CD4-positive, alpha-beta T cell treated with Interleukin-1 beta for 1 hour (primary cell): ENCODE measurements around the gene VEZF1.
A peak's percentile ranks its signal among the peaks of the same experiment; 100 is the strongest.
"Not testable (repeated sequence)": the region's sequence is repeated elsewhere in the genome, so short reads cannot be mapped to it uniquely, and the experiment has no call there.

Experiments used
- DNase-seq, 2 donors: peaks; one replicate each; pipeline ENCODE4 v3.0.0-alpha.2; 2020 to 2022

VEZF1 gene

DNA sequence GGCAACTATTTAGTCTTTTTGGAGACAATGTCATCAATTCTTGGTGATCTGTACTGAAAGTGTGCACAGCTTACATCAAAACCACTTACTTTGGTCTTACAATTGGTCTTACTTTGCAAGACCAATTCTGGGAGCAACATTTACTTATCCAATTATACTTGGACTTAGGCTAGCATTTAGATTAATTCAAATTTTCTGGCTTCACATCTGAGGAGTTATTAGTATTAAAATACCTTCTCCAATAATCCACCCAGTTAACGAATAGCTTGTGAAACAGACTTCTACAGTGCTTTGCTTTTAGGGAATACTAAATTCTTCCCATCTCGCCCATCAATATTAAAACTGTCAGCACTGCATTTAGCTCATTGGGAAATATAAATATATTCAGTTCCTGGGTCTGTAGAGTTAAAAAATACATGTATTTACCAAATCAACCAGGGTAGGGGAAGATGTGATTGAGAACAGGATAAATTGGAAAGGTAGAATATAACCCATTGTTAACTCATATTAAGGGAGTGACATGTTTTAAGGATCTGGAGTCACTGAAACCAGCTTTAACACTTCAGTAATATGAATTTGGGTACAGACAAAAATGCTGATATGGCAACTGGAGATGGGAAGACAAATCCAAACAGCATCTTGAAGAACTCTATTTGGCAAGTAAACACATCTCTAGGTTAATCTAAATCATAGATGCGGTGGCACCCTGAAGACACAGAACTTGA lies 9.2 kb upstream of the VEZF1 start:
- DNase-seq, result no peak

DNA sequence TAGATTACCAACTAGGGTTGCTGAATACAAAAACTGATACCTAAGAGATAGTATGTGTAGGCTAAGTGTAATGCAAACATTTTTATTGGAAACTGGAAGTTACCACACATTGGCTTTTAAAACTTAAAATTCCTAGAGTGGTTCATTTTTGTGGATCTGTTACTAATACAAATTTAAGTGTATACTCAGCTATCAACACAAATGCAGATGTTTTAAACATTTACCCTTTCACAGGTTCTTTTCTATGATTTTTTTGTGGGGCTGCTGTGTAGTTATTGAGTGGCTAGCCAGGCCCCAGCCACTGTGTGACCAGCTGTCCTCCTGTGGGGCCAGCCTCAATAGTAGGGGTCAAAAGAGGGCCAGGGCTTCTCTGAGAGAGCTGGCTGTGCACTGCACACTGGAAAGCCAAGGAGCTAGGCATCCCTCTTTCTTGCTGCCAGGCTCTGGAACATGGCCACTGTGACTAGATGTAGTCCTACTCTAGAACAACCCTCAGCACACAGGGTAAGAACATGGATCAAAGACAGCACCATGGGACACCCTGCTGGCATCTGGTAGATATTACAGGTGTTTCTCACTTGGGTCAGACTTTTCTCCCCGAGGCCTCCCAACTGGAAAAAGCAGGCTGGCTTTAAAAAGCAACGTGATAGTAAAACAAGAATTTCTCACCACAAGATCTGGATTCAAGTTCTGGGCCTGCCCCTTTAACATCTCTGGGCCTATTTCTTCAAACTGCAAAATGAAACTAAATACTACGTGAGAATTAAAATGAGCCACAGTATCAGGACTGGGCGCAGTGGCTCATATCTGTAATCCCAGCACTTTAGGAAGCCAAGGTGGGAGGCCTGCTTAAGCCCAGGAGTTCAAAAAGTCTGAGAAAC lies 7.3 kb upstream of the VEZF1 start:
- DNase-seq, result peak; percentile 63 to 68

DNA sequence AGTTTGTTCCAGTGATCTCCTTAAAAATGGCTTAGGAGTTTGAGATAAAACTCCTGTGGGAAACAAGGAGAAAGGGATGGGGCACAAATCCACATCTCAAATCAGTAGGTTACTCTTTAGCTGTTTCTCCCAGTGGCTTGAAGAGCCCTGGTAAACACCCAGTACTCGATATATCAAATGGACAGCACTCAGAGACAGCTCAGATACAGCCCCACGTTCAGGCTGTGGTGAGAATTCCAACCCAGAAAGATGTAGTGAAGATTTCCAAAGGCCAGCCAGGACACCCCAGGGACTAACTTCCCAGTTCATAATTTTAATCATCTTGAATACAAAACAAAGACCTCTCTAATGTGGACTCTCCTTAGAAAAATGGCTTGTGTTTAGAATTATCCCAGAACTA lies 6.4 kb upstream of the VEZF1 start:
- DNase-seq, result no peak

DNA sequence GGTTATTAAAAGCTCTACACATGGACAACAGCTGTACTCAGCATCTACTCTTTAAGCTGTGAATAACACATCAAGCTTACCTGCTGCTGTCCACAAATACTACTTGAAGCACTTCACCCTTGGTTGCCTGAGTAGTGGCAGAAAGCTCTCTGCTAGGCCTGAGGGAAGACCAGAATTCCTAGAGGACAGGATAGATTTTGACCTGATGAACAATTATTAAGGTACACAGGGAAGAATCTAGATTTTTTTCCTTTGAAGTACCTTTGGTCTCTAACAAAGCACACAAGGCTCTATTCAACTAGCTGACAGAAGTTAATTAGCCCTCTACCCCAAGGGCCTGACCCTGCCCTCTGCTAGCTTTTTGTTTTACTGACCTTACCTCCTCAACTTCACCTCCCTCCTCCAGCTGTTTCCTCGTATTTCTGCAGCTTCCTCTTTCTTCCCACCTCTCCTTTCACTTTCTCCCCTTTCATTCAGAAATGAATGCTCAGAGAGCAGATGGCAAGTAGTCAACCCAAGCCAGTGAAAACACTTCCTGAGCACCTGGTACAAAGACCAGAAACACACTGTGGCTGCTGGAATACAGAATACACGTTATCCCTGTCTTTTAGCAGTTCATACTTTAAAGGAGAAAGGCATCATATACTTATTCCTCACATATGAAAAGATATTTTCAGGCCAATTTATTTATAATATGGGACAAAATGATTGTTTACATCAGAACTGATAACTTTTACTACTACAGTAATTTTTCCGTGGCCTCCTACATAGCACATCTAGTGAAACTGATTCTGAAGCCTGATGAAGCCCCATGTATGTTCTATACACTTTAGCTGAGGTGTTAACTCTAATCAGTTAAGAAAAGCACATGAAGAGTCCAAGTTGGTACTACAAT lies 5.7 kb upstream of the VEZF1 start:
- no peak for DNase-seq

DNA sequence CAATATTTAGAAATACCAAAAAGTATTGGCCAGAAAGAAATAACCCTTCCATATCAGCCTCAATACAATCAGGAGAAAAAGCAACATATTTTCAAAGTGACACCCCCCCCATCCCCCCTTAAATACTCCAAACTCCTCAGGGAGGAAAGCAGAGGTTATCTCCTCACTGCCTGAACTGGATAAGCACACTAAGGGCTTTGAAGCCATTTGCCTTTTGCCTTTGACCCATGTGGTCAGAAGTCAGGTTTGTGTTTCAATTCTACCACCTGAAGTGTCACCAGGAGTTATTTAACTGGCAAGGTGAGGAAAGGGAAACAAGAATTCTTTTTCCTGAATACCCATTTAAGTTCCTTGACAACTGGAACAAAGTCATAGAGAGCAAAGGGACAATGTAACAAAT lies 3.5 kb upstream of the VEZF1 start:
- no peak for DNase-seq

DNA sequence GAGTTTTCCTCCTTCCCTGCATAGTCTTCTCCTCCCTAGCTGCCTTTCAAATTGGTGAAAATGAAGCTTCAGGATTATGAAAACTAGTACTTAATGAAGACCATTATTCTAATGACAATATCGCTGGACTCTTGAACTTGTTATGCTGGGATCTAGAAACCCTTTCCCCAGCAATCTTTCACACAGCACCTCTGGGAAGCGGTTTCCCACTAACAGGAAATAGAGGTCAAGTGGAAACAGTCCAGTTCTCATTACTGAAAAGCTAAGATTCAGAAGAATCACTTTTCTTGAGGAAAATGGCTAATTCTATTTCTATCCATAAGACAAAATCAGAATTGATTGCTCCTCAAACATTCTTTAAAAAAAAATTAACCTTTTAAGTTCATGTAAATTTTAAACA lies 2.0 kb upstream of the VEZF1 start:
- no peak for DNase-seq

DNA sequence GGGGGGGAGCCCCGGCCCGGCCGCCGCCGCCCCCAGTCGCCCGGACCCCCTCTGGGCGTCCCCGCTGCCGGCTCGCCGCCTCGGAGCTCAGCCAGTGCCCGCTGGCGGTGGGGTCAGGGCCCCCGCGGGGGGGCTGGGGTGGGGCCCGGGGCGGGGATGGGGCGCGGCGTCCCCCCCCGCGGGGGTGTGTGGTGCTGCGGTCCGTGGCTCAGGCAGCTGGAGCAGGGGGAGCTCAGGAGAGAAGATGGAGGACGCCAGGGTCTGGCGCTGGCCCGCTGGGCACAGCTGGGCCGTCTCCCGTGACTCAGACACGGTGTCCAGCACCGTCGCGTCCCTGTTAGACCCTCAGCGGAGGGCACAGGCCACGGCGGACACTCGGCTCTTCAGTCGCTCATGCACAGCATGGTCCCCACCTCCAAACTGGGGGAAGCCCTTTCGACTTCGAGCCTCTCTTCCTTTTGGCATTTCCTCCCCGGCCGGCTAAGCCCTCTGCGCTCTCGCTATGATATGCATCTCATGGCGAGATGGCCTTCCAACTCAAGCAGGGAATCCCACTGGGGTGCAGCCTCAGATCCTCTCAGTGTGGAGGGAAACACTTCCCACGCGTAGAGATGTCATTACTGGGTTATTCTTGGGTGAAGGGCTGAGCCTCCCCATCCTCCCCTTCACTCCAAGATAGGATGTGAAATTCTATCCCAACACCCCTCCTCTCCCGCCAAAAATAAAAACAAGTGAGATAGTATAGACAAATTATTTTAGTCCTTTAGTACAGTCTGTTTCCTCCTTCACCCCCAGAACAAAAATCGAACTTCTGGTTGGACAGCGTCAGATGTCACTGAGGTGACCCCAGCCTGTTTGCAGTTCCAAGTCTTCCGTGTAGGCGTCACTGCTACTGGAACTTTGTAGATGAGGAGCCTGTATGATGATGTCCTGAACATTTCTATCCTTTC lies 522 bp upstream of the VEZF1 start:
- DNase-seq, result peak in 1 of 2 donors; percentile 69

DNA sequence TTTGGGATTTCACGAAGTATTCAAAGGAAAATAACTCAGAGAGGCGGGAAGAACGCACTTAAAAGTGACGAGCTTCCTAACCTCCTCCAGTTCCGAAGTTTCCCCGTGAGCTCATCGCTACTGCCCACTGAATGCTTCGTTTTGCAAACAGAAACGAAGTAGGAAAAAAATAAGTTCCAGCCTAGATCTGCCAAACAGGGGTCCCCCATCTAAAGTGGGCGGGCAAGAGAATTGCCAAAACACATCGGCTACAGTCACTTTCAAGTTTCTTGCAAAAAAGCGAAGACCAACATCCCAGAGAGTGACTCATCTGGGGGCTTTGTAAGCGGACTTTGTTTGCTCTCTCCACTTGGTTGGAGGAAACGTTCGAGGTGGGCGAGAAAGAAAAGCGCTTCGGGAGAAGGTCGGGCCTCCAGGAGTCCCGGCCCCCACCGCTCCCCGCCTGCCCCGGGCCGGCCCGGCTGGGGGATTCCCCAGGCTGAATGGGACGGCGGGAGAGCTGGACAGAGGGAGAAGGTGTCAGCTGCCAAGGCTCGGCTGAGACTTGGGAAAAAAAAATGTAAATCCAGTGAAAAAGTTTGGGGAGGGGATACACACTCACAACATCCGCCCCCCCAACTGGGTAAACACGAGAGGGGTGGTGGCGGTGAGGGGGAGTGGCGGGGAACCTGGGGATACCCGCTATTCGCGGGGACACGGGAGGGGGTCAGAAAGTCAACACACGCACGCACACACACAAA lies 1.0 kb downstream of the VEZF1 start:
- DNase-seq, result peak; percentile 27 to 46

DNA sequence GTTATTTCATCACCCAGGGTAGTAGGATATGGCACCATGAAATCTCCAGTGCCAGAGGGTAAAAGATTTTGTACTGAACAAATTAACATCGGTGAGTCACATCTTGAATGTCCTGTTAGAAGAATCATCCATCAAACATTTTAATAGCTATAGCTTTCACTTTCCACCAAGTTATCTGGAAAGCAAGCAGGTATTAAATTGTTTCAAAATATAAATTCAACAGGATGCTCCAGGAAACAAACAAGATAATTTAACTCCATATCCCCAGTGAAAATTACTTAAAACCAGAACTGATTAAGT lies 2.4 kb downstream of the VEZF1 start:
- no peak for DNase-seq

DNA sequence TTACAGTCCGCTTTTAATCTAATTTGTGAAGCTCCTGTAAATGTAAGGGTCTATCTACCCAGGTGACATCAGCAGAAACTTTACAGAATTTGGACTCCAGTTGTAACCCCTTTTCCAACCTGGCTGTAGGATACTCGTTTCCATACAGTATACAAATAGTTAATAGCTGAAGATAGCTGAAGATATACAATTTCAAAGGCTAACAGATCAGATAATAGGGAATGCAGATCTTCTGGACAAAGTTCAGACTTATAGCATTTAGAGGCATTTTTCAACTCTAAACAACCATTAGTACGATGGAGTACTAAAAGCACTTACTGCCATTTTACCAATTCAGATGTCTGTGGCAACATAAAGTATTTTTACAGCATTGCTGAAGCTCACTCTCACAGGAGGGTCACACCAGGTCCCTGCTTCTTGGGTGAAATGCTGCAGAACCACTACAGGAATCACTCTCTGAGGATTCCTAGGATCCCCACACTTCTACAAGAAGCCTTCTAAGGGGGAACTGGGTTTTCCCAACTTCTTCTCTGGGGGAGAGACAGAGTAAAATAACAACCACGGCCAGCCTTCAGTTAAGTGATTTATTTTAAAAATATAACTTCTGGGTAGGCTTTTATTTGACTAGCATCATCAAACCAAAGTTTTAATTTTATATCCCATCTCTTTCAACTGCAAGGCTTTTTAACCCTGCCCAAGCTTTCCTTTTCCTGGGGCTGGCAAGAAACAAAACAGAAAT lies 2.9 kb downstream of the VEZF1 start:
- no peak for DNase-seq

DNA sequence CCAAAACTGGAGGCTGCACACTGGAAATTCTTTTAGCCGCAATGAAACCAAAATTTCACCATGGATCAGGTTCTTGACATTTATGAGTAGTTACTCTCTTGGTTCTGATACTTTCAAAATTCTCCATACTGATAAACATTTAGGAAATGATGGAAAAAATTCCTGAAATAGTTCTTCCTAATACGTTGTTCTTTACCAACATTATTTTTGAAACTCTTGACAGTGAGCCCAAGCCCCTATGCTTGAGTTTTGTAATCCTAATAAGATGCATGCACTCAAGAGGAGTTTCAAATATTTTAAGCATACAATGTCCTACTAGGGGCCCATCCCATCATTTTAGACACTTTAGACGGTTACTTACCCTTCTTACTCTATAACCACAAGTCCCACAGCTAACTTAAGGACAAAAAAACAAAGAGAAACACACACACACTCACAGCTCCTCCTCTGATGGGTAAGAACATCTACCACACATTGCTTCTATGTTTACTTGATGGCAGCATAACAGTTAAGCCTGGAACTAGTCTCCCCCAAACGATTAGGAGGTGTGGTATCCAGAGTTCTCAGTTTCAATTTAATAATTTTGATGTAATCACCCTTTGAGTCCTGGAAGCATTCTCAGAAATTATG lies 3.7 kb downstream of the VEZF1 start:
- no peak for DNase-seq

DNA sequence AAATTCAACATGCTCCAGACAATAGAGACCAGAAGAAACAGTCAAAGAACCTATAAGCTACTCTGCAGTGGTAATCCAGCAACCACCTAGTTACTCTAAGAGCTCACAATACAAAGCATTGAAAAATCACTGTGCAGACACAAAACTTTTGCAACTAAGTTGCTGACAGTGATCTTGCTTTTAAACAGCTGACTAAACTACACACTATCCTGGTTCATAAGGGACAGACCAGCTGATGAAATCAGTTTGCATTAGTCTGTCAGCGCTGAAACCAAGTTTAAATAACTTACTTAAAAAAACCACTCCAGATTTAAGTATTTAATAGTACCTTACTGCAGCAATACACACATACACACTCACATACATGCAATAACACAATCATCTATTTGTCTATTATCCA lies 4.6 kb downstream of the VEZF1 start:
- DNase-seq, result no peak

DNA sequence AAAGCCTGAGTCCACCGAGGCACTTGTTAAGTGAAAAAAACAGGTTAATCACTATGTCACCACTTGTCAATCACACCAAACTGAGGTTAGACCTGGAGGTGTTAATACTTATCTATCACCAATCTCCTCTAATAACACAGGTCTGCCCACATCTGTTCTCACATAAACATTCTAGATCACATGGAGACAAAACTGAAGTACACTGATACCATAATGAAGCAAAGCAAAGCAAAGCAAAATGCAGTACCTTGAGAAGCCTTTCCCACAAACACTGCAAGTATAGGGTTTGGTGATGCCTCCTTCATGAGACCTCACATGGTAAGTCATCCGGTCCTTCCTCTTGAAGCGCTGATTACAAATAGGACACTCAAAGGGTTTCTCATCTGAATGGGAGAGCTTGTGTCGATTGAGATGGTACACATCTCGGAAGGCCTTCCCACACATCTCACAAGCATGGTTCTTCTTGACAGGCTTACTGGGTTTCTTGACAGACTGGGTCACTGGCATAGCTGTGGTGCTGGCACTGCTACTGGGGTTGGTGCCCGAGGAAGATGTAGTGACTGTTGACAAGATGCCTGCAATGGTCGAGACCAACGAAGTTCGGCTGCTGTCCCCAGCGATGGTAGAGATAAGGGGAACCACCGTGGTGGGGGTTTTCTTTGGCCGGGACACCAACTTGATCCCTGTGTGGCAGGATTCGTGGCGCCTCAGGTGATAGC lies 5.4 kb downstream of the VEZF1 start:
- peak in 1 of 2 donors; percentile 39 for DNase-seq

DNA sequence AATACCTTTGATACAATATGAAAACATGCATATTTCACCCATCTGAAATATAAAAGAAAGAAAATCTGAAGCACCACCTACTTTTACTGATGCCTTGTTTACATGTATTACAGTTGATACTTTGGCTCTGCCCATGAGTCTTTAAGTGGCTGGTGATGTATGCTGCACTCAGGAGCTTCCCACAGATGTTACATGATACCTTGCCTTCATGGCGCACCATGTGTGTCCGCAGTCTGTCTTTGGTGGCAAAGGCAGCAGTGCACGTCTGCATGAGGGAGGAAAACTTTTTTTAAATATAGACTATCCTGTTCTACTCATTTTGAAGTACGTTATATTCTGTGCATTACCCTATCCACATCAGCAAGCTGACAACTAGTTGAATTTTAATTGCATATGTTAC lies 7.5 kb downstream of the VEZF1 start:
- DNase-seq, result no peak

DNA sequence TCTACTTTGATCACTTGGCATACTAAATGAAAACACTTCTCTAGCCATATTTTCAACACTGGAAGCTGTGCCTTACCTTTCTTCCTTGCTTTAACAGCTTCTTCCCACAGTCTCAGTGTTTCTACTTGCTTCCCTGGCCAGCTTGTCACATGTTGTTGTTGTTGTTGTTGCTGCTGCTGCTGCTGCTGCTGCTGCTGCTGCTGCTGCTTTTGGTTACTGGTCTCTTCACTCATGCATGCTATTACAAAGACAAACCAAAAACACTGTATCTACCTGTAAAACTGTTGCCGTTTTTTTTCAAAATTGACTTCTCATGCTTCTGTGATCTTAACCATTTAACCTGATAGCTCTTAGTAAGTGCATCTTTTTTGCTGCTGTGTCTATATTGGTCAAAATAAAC lies 9.0 kb downstream of the VEZF1 start:
- DNase-seq, result no peak

DNA sequence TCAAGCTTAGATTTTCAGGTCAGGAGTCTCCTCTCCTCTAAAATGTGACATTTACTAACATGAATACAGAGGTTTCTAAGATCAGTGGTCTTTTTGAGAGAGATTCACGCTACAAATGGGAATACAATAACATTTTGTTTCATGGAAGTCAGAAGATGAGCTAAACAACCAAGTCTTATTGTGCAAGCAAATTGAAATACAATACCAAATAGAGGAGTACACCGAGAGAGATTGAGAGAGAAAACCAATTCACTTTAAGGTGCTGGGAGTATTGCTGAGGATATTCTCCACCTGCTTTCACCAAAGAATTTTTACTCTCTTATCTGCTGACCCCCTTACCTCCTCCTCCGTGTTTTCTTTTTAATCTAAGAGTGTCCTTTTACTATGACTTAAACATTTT lies 11.5 kb downstream of the VEZF1 start:
- DNase-seq, result no peak

DNA sequence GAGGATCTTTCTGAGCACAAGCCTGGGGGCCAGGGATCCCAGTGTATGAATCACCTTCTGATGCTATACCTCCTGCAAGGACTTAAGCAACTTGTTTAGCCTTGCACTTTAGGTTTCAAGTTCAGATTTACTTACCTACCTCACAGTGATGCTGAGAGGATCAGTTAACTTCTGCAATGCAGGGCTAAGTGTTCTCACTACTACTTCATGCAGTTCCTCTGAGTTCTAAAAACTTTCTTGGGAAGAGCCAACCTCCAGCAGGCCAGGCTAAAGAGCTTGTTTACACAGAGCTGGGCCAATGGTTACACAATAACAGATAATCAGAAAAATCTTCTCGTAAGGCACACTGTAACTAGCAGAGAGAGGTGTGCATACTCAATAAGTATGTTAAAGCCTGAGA lies 13.0 kb downstream of the VEZF1 start:
- DNase-seq, result no peak

DNA sequence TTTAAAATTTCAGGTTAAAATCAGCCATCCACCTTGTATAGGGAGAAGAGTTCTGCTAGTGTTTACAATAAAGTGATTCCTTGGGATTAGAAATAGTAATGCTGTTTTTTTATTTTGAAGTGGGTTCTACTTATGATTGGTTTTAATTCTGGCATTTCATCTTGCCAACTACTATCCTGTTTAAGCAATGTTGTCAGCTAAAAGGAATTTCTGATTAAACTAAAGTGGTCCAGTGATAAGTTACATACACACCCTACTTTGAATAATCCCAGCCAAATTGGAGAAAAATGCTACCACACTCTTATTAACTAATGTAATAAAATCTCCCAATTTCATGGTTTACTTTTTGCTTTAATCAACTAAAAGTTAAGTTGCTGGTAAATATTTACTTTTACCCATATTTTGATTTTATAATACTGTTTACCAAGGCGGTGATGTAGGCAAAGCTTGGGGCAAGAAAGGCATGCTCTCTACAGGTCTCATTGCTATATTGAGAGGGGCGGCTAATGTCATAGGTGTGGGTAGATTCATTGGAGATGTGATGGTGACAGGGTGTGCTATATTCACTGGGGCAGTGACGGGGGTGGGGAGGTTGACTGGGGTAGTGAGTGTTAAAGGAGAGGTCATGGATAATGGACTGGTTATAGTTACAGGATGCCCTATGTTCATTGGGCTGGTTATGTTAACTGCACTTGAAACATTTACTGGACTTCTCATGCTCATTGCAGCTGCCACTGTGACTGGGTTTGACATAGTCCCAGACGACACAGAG lies 13.8 kb downstream of the VEZF1 start:
- not testable (repeated sequence) for DNase-seq

DNA sequence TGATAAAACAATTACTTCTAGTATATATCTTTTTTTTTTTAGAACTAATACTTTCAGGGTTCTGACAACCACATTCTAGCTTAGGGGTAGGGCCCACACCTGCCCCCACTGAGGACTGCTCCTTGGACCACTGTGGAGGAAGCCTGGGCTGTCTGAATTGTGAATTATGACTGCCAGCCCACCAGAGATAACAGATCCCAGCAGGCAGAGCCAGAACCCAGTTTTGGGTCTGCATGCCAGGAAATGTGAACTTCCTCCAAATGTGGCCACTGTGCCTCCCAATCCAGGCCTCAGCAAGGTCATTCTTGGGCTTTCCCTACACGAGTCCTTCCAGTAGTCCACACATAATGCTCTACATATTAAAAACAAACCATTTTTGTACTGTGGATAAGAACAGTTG lies 15.9 kb downstream of the VEZF1 start:
- DNase-seq, result no peak
